ENCODE data around the gene SLC6A2. TPM values are rescaled to one million over a fixed set of nuclear protein-coding genes. Genes with fewer than 3 reads are reported as not detected.

Gene SLC6A2
- total RNA-seq, 1 donor from 2014 or later, result not detected

DNA sequence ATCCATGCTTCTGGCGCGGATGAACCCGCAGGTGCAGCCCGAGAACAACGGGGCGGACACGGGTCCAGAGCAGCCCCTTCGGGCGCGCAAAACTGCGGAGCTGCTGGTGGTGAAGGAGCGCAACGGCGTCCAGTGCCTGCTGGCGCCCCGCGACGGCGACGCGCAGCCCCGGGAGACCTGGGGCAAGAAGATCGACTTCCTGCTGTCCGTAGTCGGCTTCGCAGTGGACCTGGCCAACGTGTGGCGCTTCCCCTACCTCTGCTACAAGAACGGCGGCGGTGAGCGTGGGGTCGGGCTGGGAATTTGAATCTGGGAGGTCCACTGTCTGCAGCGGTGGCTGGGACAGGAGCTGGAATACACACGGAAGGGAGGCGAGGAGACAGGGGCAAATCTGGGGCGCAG lies 904 bp downstream of the SLC6A2 start:
- H3K4me1 Mint-ChIP-seq (ENCODE audit: low read depth), result peaks cover 4% of the 10 kb centered on the region
- no peaks in the 10 kb centered on the region for H3K9me3 Mint-ChIP-seq (ENCODE audit: low read depth)
- DNase-seq (ENCODE audit: low spot score), result no peak
- no peak overlapping the region for H3K27ac Mint-ChIP-seq (ENCODE audit: unreplicated experiment)
- H3K27me3 Mint-ChIP-seq (ENCODE audit: low read depth), result peaks cover 46% of the 10 kb centered on the region
- TF ChIP-seq, protein P1, sequence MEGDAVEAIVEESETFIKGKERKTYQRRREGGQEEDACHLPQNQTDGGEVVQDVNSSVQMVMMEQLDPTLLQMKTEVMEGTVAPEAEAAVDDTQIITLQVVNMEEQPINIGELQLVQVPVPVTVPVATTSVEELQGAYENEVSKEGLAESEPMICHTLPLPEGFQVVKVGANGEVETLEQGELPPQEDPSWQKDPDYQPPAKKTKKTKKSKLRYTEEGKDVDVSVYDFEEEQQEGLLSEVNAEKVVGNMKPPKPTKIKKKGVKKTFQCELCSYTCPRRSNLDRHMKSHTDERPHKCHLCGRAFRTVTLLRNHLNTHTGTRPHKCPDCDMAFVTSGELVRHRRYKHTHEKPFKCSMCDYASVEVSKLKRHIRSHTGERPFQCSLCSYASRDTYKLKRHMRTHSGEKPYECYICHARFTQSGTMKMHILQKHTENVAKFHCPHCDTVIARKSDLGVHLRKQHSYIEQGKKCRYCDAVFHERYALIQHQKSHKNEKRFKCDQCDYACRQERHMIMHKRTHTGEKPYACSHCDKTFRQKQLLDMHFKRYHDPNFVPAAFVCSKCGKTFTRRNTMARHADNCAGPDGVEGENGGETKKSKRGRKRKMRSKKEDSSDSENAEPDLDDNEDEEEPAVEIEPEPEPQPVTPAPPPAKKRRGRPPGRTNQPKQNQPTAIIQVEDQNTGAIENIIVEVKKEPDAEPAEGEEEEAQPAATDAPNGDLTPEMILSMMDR (IDR thresholded peaks at IDR 0.05), result no peak
- peaks cover 3% of the 10 kb centered on the region for H3K36me3 Mint-ChIP-seq (ENCODE audit: low read depth)
- H3K4me3 Mint-ChIP-seq (ENCODE audit: unreplicated experiment), result no peak overlapping the region

DNA sequence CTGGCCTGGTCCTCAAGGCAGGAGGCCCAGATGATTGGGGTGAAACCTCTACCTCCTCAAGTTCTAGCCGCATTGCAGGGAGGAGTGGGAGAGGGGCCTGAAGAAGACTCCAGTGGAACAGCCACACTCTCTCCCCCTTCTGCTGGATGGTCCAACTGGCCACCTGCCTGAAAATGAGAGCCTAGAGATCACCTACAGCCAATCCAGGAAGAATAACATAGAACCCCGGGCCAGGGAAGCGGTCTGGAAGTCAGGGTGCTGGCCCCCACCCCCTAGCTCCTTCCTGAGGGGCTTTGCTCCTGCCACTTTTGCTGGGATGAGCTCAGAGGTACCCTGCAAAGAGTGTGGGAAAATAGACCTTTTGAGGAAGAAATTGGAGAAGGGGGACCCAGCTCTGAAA lies 1.8 kb downstream of the SLC6A2 start:
- TF ChIP-seq, protein P1 (IDR thresholded peaks at IDR 0.05), result no peak
- Mint-ChIP-seq H3K4me1 (ENCODE audit: low read depth) (peaks cover 9% of the 10 kb centered on the region), H3K9me3 (ENCODE audit: low read depth) (no peaks in the 10 kb centered on the region), H3K4me3 (ENCODE audit: unreplicated experiment) (no peak overlapping the region), H3K27ac (ENCODE audit: unreplicated experiment) (no peak overlapping the region), H3K27me3 (ENCODE audit: low read depth) (peaks cover 46% of the 10 kb centered on the region), H3K36me3 (ENCODE audit: low read depth) (peaks cover 3% of the 10 kb centered on the region)
- DNase-seq (ENCODE audit: low spot score), result no peak

DNA sequence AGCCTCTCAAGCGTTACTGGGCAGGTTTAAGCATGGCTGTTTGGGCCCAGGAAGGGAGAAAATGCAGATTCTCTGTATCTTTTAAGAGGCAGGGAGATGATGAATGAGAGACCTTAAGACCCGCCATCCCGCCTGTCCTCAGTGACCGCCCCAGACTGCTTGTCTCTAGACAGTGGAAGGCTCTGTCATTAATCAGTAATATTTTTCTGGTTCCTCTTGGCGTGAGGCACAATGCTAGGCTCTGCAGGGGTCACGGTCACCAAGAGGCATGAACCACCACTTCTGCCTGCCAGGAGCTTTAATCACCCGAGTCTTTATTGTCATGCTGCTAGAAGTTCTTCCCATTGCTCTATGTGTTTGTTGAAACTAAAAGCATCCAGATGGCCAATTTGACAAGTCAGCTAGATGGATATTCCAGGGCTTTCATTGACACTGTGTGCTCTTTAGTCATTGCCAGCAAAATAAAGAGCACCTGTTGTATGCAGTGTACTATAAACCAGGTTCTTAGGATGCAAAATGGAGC lies 3.2 kb downstream of the SLC6A2 start:
- DNase-seq (ENCODE audit: low spot score), result no peak
- TF ChIP-seq, protein P1 (IDR thresholded peaks at IDR 0.05), result no peak
- Mint-ChIP-seq H3K4me1 (ENCODE audit: low read depth) (peaks cover 13% of the 10 kb centered on the region), H3K9me3 (ENCODE audit: low read depth) (no peaks in the 10 kb centered on the region), H3K27me3 (ENCODE audit: low read depth) (peaks cover 46% of the 10 kb centered on the region), H3K27ac (ENCODE audit: unreplicated experiment) (no peak overlapping the region), H3K36me3 (ENCODE audit: low read depth) (peaks cover 3% of the 10 kb centered on the region), H3K4me3 (ENCODE audit: unreplicated experiment) (no peak overlapping the region)

DNA sequence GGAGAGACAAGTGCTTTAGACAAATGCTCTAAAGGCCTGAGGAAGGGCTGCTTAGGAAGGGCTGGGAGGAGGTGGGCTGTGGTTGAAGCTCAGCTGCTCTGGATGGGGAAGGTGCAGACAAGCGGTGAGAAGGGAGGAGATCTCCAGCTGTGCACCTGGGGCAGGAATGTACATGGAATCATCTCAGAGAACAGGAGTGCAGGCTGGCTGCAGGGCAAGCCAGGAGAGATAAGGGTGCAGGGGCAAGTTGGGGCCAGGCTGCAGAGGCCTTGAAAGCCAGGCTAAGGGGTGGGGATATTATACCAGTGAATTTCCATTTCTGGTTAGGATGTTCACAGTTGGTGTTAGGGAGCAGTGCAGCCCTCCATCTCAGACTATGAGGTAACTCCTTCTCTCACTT lies 4.2 kb downstream of the SLC6A2 start:
- TF ChIP-seq, protein P1 (IDR thresholded peaks at IDR 0.05), result no peak
- Mint-ChIP-seq H3K36me3 (ENCODE audit: low read depth) (peaks cover 3% of the 10 kb centered on the region), H3K27me3 (ENCODE audit: low read depth) (peaks cover 46% of the 10 kb centered on the region), H3K4me1 (ENCODE audit: low read depth) (peaks cover 13% of the 10 kb centered on the region), H3K27ac (ENCODE audit: unreplicated experiment) (no peak overlapping the region), H3K4me3 (ENCODE audit: unreplicated experiment) (no peak overlapping the region), H3K9me3 (ENCODE audit: low read depth) (no peaks in the 10 kb centered on the region)
- no peak for DNase-seq (ENCODE audit: low spot score)

DNA sequence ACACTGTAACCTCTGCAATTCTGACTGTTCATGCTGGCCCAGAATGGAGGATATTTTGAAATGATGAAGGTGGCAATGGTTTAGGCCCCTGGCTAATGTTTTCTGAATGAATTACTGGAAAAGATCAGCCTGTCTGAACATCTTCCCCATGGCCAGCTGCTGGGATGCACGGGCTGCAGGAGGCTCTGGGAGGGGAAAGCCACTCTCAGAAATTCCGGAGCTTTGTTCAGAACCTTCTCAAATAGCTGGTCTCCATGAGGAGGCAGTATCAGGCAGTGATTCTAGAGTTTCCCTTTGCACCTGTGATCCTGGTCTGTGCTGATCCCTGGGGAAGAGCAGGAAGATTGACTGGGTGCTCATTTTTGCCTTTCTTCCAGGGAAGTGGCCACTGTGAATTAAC lies 5.0 kb downstream of the SLC6A2 start:
- no peak for DNase-seq (ENCODE audit: low spot score)
- H3K9me3 Mint-ChIP-seq (ENCODE audit: low read depth), result no peaks in the 10 kb centered on the region
- TF ChIP-seq, protein P1 (IDR thresholded peaks at IDR 0.05), result no peak
- no peak overlapping the region for H3K4me3 Mint-ChIP-seq (ENCODE audit: unreplicated experiment)
- H3K4me1 Mint-ChIP-seq (ENCODE audit: low read depth), result peaks cover 13% of the 10 kb centered on the region
- H3K27ac Mint-ChIP-seq (ENCODE audit: unreplicated experiment), result no peak overlapping the region
- peaks cover 49% of the 10 kb centered on the region for H3K27me3 Mint-ChIP-seq (ENCODE audit: low read depth)
- peaks cover 3% of the 10 kb centered on the region for H3K36me3 Mint-ChIP-seq (ENCODE audit: low read depth)
